Smooth muscle cell (in vitro differentiated cells): Measurements from ENCODE around the gene TNKS2. TPM values are rescaled to one million over a fixed set of nuclear protein-coding genes. Genes with fewer than 3 reads are reported as not detected.

Experiments
- DNase-seq: peaks from one replicate; lab custom pipeline; 2025; ENCODE audit not compliant: unreplicated experiment; lab: John Stamatoyannopoulos, UW
- H2AFZ ChIP-seq: fragments of 200-600 bp; sonication (generic); 2 replicates; pipeline ENCODE4 v1.6.0; 2016; ENCODE audit warnings: antibody characterized with exemption, low read depth, mild to moderate bottlenecking
- H3F3A ChIP-seq: fragments of 200-600 bp; sonication (generic); 2 replicates; pipeline ENCODE4 v1.6.0; 2017; ENCODE audit warnings: antibody characterized with exemption, low read depth
- H3K27ac ChIP-seq: fragments of 200-600 bp; sonication (generic); 2 replicates; pipeline ENCODE4 v1.5.1; 2016; ENCODE audit warnings: low read depth, mild to moderate bottlenecking
- H3K27me3 ChIP-seq: fragments of 200-600 bp; sonication (generic); 2 replicates; pipeline ENCODE4 v1.6.1; 2016; ENCODE audit warnings: low read depth, mild to moderate bottlenecking
- H3K36me3 ChIP-seq: fragments of 200-600 bp; sonication (generic); 2 replicates; pipeline ENCODE4 v1.5.1; 2016; ENCODE audit warnings: low read depth
- H3K4me1 ChIP-seq: fragments of 200-600 bp; sonication (generic); 2 replicates; pipeline ENCODE4 v1.5.1; 2016; ENCODE audit warnings: low read depth
- H3K4me2 ChIP-seq: fragments of 200-600 bp; sonication (generic); 2 replicates; pipeline ENCODE4 v1.6.0; 2016; ENCODE audit warnings: mild to moderate bottlenecking
- H3K4me3 ChIP-seq: fragments of 200-600 bp; sonication (generic); 2 replicates; pipeline ENCODE4 v1.5.1; 2016; ENCODE audit warnings: mild to moderate bottlenecking
- H3K79me2 ChIP-seq: fragments of 200-600 bp; sonication (generic); 2 replicates; pipeline ENCODE4 v1.6.0; 2016; ENCODE audit warnings: low read depth, mild to moderate bottlenecking
- H3K9ac ChIP-seq: fragments of 200-600 bp; sonication (generic); 2 replicates; pipeline ENCODE4 v1.6.0; 2016; ENCODE audit warnings: low read depth
- H3K9me3 ChIP-seq: fragments of 200-600 bp; sonication (generic); replicated peaks from 2 replicates; pipeline ENCODE4 v1.5.1; 2016; ENCODE audit warnings: low read depth
- H4K20me1 ChIP-seq: fragments of 200-600 bp; sonication (generic); 2 replicates; pipeline ENCODE4 v1.6.0; 2016; ENCODE audit warnings: low read depth
- CTCF ChIP-seq: fragments of 200-600 bp; sonication (generic); IDR thresholded peaks from 2 replicates; pipeline ENCODE4 v1.5.1; 2017; ENCODE audit warnings: borderline replicate concordance, mild to moderate bottlenecking, antibody characterized with exemption; ENCODE audit not compliant: insufficient read depth, poor library complexity, severe bottlenecking
- WGBS: methylation state at CpG from one replicate; pipeline ENCODE4 v1.1.7; 2016; ENCODE audit warnings: low lambda C conversion rate; 5-methylcytosine and 5-hydroxymethylcytosine counted together
- polyA plus RNA-seq: library from polyadenylated mRNA; unstranded; fragments of >200 nt; fragmentation: Nextera tagmentation; extraction: Ambion mirVana; gene quantifications from 2 replicates; pipeline ENCODE4 v1.2.1, GENCODE V29; 2016
- total RNA-seq: library from RNA; depleted of rRNA; stranded (reverse); fragments of >200 nt; gene quantifications from 2 replicates; pipeline ENCODE4 v1.2.3, GENCODE V29; 2014

The TNKS2 gene
- total and polyA plus RNA-seq, 2 experiments from 2014 or later, result 12.1 to 45.6 TPM

- Histone ChIP-seq H3F3A (no peaks in the 10 kb centered on the region), H3K79me2 (no peaks in the 10 kb centered on the region), H3K4me3 (no peak overlapping the region), H3K27ac (no peak overlapping the region), H3K9ac (no peak overlapping the region), H3K4me2 (no peak overlapping the region), H3K27me3 (no peaks in the 10 kb centered on the region), H3K9me3 (no peaks in the 10 kb centered on the region), H4K20me1 (no peaks in the 10 kb centered on the region), H3K36me3 (peaks cover 46% of the 10 kb centered on the region), H3K4me1 (no peaks in the 10 kb centered on the region), H2AFZ (no peak overlapping the region)
- DNase-seq, result no peak
- TF ChIP-seq CTCF, result no peak
Measured at GRCh38 chr10:91843083-91843482, 44.9 kb downstream of the TNKS2 start.

- H3K79me2 ChIP-seq, result no peaks in the 10 kb centered on the region
- H3K36me3 ChIP-seq, result peaks cover 24% of the 10 kb centered on the region
- TF ChIP-seq CTCF, result peak; percentile 32
- DNase-seq, result no peak
- no peaks in the 10 kb centered on the region for H3K27me3 ChIP-seq
- H3K4me2 ChIP-seq, result no peak overlapping the region
- H3F3A ChIP-seq, result no peaks in the 10 kb centered on the region
- no peak overlapping the region for H3K9ac ChIP-seq
- H3K9me3 ChIP-seq, result no peaks in the 10 kb centered on the region
- H3K4me3 ChIP-seq, result no peak overlapping the region
- H4K20me1 ChIP-seq, result peaks cover 3% of the 10 kb centered on the region
- 93% methylated on average over 6 of the region's 6 CpGs for WGBS
- no peaks in the 10 kb centered on the region for H3K4me1 ChIP-seq
- H3K27ac ChIP-seq, result no peak overlapping the region
- no peak overlapping the region for H2AFZ ChIP-seq
Measured at GRCh38 chr10:91856637-91857036, 58.4 kb downstream of the TNKS2 start.

GRCh38 chr10:91860885-91861284, 62.7 kb downstream of the TNKS2 start:
- Histone ChIP-seq H2AFZ (no peak overlapping the region), H3K27me3 (no peaks in the 10 kb centered on the region), H3K79me2 (no peaks in the 10 kb centered on the region), H3F3A (peaks cover 7% of the 10 kb centered on the region), H3K4me1 (peaks cover 9% of the 10 kb centered on the region), H3K27ac (no peak overlapping the region), H3K4me2 (no peak overlapping the region), H3K4me3 (no peak overlapping the region), H3K9ac (no peak overlapping the region), H3K36me3 (peaks cover 20% of the 10 kb centered on the region), H4K20me1 (peaks cover 8% of the 10 kb centered on the region), H3K9me3 (no peaks in the 10 kb centered on the region)
- DNase-seq, result no peak
- no peak for TF ChIP-seq CTCF
- WGBS, result 94% methylated on average over 1 of the region's 1 CpG

- WGBS, result 58% methylated on average over 2 of the region's 2 CpGs
- TF ChIP-seq CTCF, result no peak
- peak overlapping the region; percentile 71 for H3K27ac ChIP-seq
- peaks cover 5% of the 10 kb centered on the region for H3K36me3 ChIP-seq
- peaks cover 8% of the 10 kb centered on the region for H4K20me1 ChIP-seq
- no peak overlapping the region for H2AFZ ChIP-seq
- no peaks in the 10 kb centered on the region for H3K9me3 ChIP-seq
- H3K27me3 ChIP-seq, result no peaks in the 10 kb centered on the region
- no peak overlapping the region for H3K4me3 ChIP-seq
- DNase-seq, result no peak
- peaks cover 17% of the 10 kb centered on the region for H3K4me1 ChIP-seq
- peak overlapping the region; percentile 62 for H3K4me2 ChIP-seq
- no peak overlapping the region for H3K9ac ChIP-seq
- H3K79me2 ChIP-seq, result no peaks in the 10 kb centered on the region
- peaks cover 7% of the 10 kb centered on the region for H3F3A ChIP-seq
Measured at GRCh38 chr10:91864099-91864498, 65.9 kb downstream of the TNKS2 start.
